ENCODE results near the gene LHFPL5.
A peak's percentile ranks its signal among the peaks of the same experiment; 100 is the strongest.

LHFPL5 gene

GRCh38 chr6:35804996-35805736 lies at the start of gene LHFPL5:
Gene LHFPL5, plus strand, starts transcription at chr6:35805352. Its CDS starts 319 bp downstream, at chr6:35805671.
- Mint-ChIP-seq H3K27me3 (peaks cover 21% of the 10 kb centered on the region), H3K4me3 (no peak within 1 kb of the TSS), H3K36me3 (ENCODE audit: low read depth) (no peaks in the 10 kb centered on the region), H3K4me1 (no peaks in the 10 kb centered on the region), H3K27ac (no peak within 1 kb of the TSS), H3K9me3 (no peaks in the 10 kb centered on the region)
- peak; percentile 63 for ATAC-seq
- DNase-seq, result peak; percentile 66

- H3K9me3 Mint-ChIP-seq, result no peaks in the 10 kb centered on the region
- no peak overlapping the region for H3K4me3 Mint-ChIP-seq
- no peak for ATAC-seq
- no peak overlapping the region for H3K27ac Mint-ChIP-seq
- no peaks in the 10 kb centered on the region for H3K36me3 Mint-ChIP-seq (ENCODE audit: low read depth)
- DNase-seq, result no peak
- peaks cover 20% of the 10 kb centered on the region for H3K27me3 Mint-ChIP-seq
- no peaks in the 10 kb centered on the region for H3K4me1 Mint-ChIP-seq
Observed at GRCh38 chr6:35757456-35758123, 47.6 kb upstream of the LHFPL5 start.

GRCh38 chr6:35759426-35759825 lies 45.7 kb upstream of the LHFPL5 start:
- Mint-ChIP-seq H3K36me3 (ENCODE audit: low read depth) (no peaks in the 10 kb centered on the region), H3K4me3 (no peak overlapping the region), H3K9me3 (no peaks in the 10 kb centered on the region), H3K4me1 (no peaks in the 10 kb centered on the region), H3K27me3 (peaks cover 36% of the 10 kb centered on the region), H3K27ac (no peak overlapping the region)
- no peak for ATAC-seq
- no peak for DNase-seq

- no peaks in the 10 kb centered on the region for H3K9me3 Mint-ChIP-seq
- no peaks in the 10 kb centered on the region for H3K36me3 Mint-ChIP-seq (ENCODE audit: low read depth)
- ATAC-seq (no peak), DNase-seq (no peak)
- H3K27ac Mint-ChIP-seq, result no peak overlapping the region
- no peaks in the 10 kb centered on the region for H3K4me1 Mint-ChIP-seq
- no peak overlapping the region for H3K4me3 Mint-ChIP-seq
- H3K27me3 Mint-ChIP-seq, result peaks cover 27% of the 10 kb centered on the region
Observed at GRCh38 chr6:35765739-35766138, 39.4 kb upstream of the LHFPL5 start.

GRCh38 chr6:35769211-35769610 lies 35.9 kb upstream of the LHFPL5 start:
- Mint-ChIP-seq H3K4me1 (no peaks in the 10 kb centered on the region), H3K36me3 (ENCODE audit: low read depth) (no peaks in the 10 kb centered on the region), H3K9me3 (no peaks in the 10 kb centered on the region), H3K27ac (no peak overlapping the region), H3K27me3 (peaks cover 6% of the 10 kb centered on the region), H3K4me3 (no peak overlapping the region)
- DNase-seq, result no peak
- ATAC-seq, result no peak

- Mint-ChIP-seq H3K4me3 (no peak overlapping the region), H3K4me1 (no peaks in the 10 kb centered on the region), H3K27me3 (peaks cover 12% of the 10 kb centered on the region), H3K9me3 (no peaks in the 10 kb centered on the region), H3K36me3 (ENCODE audit: low read depth) (no peaks in the 10 kb centered on the region), H3K27ac (no peak overlapping the region)
- no peak for ATAC-seq
- DNase-seq, result no peak
Observed at GRCh38 chr6:35771343-35771627, 33.9 kb upstream of the LHFPL5 start.

- peaks cover 23% of the 10 kb centered on the region for H3K27me3 Mint-ChIP-seq
- ATAC-seq (no peak), DNase-seq (no peak)
- no peaks in the 10 kb centered on the region for H3K9me3 Mint-ChIP-seq
- H3K36me3 Mint-ChIP-seq (ENCODE audit: low read depth), result no peaks in the 10 kb centered on the region
- H3K27ac Mint-ChIP-seq, result no peak overlapping the region
- H3K4me3 Mint-ChIP-seq, result no peak overlapping the region
- H3K4me1 Mint-ChIP-seq, result peaks cover 2% of the 10 kb centered on the region
Observed at GRCh38 chr6:35774116-35774794, 30.9 kb upstream of the LHFPL5 start.

GRCh38 chr6:35775031-35775430 lies 30.1 kb upstream of the LHFPL5 start:
- Mint-ChIP-seq H3K4me1 (peaks cover 2% of the 10 kb centered on the region), H3K4me3 (no peak overlapping the region), H3K27ac (no peak overlapping the region), H3K9me3 (no peaks in the 10 kb centered on the region), H3K36me3 (ENCODE audit: low read depth) (no peaks in the 10 kb centered on the region), H3K27me3 (peaks cover 23% of the 10 kb centered on the region)
- DNase-seq (no peak), ATAC-seq (no peak)

GRCh38 chr6:35776364-35777215 lies 28.6 kb upstream of the LHFPL5 start, which contains the start of gene CLPSL2:
Gene CLPSL2, plus strand, starts transcription at chr6:35776598. Its CDS starts 21 bp downstream, at chr6:35776619.
- DNase-seq, result peak; percentile 21
- H3K4me3 Mint-ChIP-seq, result peak within 1 kb of the TSS; percentile 56
- ATAC-seq, result no peak

GRCh38 chr6:35777356-35778102 lies 27.6 kb upstream of the LHFPL5 start:
- H3K9me3 Mint-ChIP-seq, result no peaks in the 10 kb centered on the region
- H3K4me1 Mint-ChIP-seq, result peaks cover 2% of the 10 kb centered on the region
- H3K4me3 Mint-ChIP-seq, result no peak overlapping the region
- H3K27me3 Mint-ChIP-seq, result peaks cover 33% of the 10 kb centered on the region
- no peaks in the 10 kb centered on the region for H3K36me3 Mint-ChIP-seq (ENCODE audit: low read depth)
- no peak for DNase-seq
- no peak for ATAC-seq
- no peak overlapping the region for H3K27ac Mint-ChIP-seq

More at GRCh38 chr6:35776364-35777215, 28.6 kb upstream of the LHFPL5 start, which contains the start of gene CLPSL2:
- no peak within 1 kb of the TSS for H3K27ac Mint-ChIP-seq
- no peaks in the 10 kb centered on the region for H3K9me3 Mint-ChIP-seq
- no peaks in the 10 kb centered on the region for H3K36me3 Mint-ChIP-seq (ENCODE audit: low read depth)
- peaks cover 2% of the 10 kb centered on the region for H3K4me1 Mint-ChIP-seq
- H3K27me3 Mint-ChIP-seq, result peaks cover 27% of the 10 kb centered on the region

GRCh38 chr6:35778437-35778836 lies 26.7 kb upstream of the LHFPL5 start:
- no peaks in the 10 kb centered on the region for H3K9me3 Mint-ChIP-seq
- H3K27me3 Mint-ChIP-seq, result peaks cover 36% of the 10 kb centered on the region
- peaks cover 2% of the 10 kb centered on the region for H3K4me1 Mint-ChIP-seq
- no peak overlapping the region for H3K4me3 Mint-ChIP-seq
- ATAC-seq, result no peak
- H3K27ac Mint-ChIP-seq, result no peak overlapping the region
- no peaks in the 10 kb centered on the region for H3K36me3 Mint-ChIP-seq (ENCODE audit: low read depth)
- DNase-seq, result no peak

GRCh38 chr6:35780719-35781118 lies 24.4 kb upstream of the LHFPL5 start, which contains the start of gene CLPSL1:
Gene CLPSL1, plus strand, starts transcription at chr6:35781019. Its CDS starts 92 bp downstream, at chr6:35781111.
- ATAC-seq, result no peak
- no peak for DNase-seq
- Mint-ChIP-seq H3K4me3 (no peak within 1 kb of the TSS), H3K27ac (no peak within 1 kb of the TSS), H3K36me3 (ENCODE audit: low read depth) (no peaks in the 10 kb centered on the region), H3K9me3 (no peaks in the 10 kb centered on the region), H3K4me1 (peaks cover 2% of the 10 kb centered on the region), H3K27me3 (peaks cover 32% of the 10 kb centered on the region)

GRCh38 chr6:35781290-35781689 lies 23.9 kb upstream of the LHFPL5 start:
- no peak overlapping the region for H3K4me3 Mint-ChIP-seq
- H3K27ac Mint-ChIP-seq, result no peak overlapping the region
- peaks cover 33% of the 10 kb centered on the region for H3K27me3 Mint-ChIP-seq
- DNase-seq (no peak), ATAC-seq (no peak)
- H3K36me3 Mint-ChIP-seq (ENCODE audit: low read depth), result no peaks in the 10 kb centered on the region
- H3K9me3 Mint-ChIP-seq, result no peaks in the 10 kb centered on the region
- peaks cover 2% of the 10 kb centered on the region for H3K4me1 Mint-ChIP-seq

GRCh38 chr6:35782424-35782823 lies 22.7 kb upstream of the LHFPL5 start:
- no peak for DNase-seq
- Mint-ChIP-seq H3K27me3 (peaks cover 38% of the 10 kb centered on the region), H3K4me1 (no peaks in the 10 kb centered on the region)

More at GRCh38 chr6:35782424-35782823, 22.7 kb upstream of the LHFPL5 start:
- H3K27ac Mint-ChIP-seq, result no peak overlapping the region
- no peak overlapping the region for H3K4me3 Mint-ChIP-seq
- no peaks in the 10 kb centered on the region for H3K9me3 Mint-ChIP-seq
- no peaks in the 10 kb centered on the region for H3K36me3 Mint-ChIP-seq (ENCODE audit: low read depth)
- ATAC-seq, result no peak

Data from activated naive CD8-positive, alpha-beta T cell treated with anti-CD3 and anti-CD28 coated beads, Interleukin-2, amount 50 U/mL, for 24 hours (primary cell).